ENCODE data around the gene PALLD. TPM values are rescaled to one million over a fixed set of nuclear protein-coding genes. Genes with fewer than 3 reads are reported as not detected.

The PALLD gene
- total and polyA plus RNA-seq, 2 experiments from 2014 or later: 157 to 178 TPM

GRCh38 chr4:168781926-168782325, 285.1 kb downstream of the PALLD start:
- no peaks in the 10 kb centered on the region for H3K36me3 ChIP-seq
- peaks cover 17% of the 10 kb centered on the region for H3K4me1 ChIP-seq (ENCODE audit: low read depth)
- no peak overlapping the region for H3K4me3 ChIP-seq
- H3K27me3 ChIP-seq: no peaks in the 10 kb centered on the region
- TF ChIP-seq CTCF (IDR thresholded peaks at IDR 0.05; ENCODE audit: low read depth, low read length): no peak
- no peak overlapping the region for H3K27ac ChIP-seq
- no peak for DNase-seq (ENCODE audit: low read depth in 1 of 2, low spot score in 1 of 2)
- no peaks in the 10 kb centered on the region for H3K9me3 ChIP-seq (ENCODE audit: low read depth)

GRCh38 chr4:168782439-168782838, 285.6 kb downstream of the PALLD start:
- no peaks in the 10 kb centered on the region for H3K27me3 ChIP-seq
- no peaks in the 10 kb centered on the region for H3K9me3 ChIP-seq (ENCODE audit: low read depth)
- TF ChIP-seq CTCF (IDR thresholded peaks at IDR 0.05; ENCODE audit: low read depth, low read length): no peak
- H3K4me3 ChIP-seq: no peak overlapping the region
- peaks cover 12% of the 10 kb centered on the region for H3K4me1 ChIP-seq (ENCODE audit: low read depth)
- H3K36me3 ChIP-seq: no peaks in the 10 kb centered on the region
- no peak for DNase-seq (ENCODE audit: low read depth in 1 of 2, low spot score in 1 of 2)
- H3K27ac ChIP-seq: no peak overlapping the region

GRCh38 chr4:168784786-168785461, 288.1 kb downstream of the PALLD start:
- no peaks in the 10 kb centered on the region for H3K27me3 ChIP-seq
- H3K9me3 ChIP-seq (ENCODE audit: low read depth): no peaks in the 10 kb centered on the region
- H3K4me1 ChIP-seq (ENCODE audit: low read depth): peaks cover 12% of the 10 kb centered on the region
- no peak overlapping the region for H3K27ac ChIP-seq
- no peak for TF ChIP-seq CTCF (IDR thresholded peaks at IDR 0.05; ENCODE audit: low read depth, low read length)
- no peak overlapping the region for H3K4me3 ChIP-seq
- no peaks in the 10 kb centered on the region for H3K36me3 ChIP-seq
- DNase-seq (ENCODE audit: low read depth in 1 of 2, low spot score in 1 of 2): no peak

- Histone ChIP-seq H3K27me3 (no peaks in the 10 kb centered on the region), H3K4me3 (no peak overlapping the region), H3K27ac (no peak overlapping the region), H3K36me3 (no peaks in the 10 kb centered on the region), H3K9me3 (ENCODE audit: low read depth) (no peaks in the 10 kb centered on the region), H3K4me1 (ENCODE audit: low read depth) (no peaks in the 10 kb centered on the region)
- no peak for TF ChIP-seq CTCF (IDR thresholded peaks at IDR 0.05; ENCODE audit: low read depth, low read length)
- DNase-seq (ENCODE audit: low read depth in 1 of 2, low spot score in 1 of 2): no peak
Observed at GRCh38 chr4:168787334-168787733, 290.5 kb downstream of the PALLD start.

- H3K27ac ChIP-seq: no peak overlapping the region
- no peaks in the 10 kb centered on the region for H3K27me3 ChIP-seq
- no peak for TF ChIP-seq CTCF (IDR thresholded peaks at IDR 0.05; ENCODE audit: low read depth, low read length)
- H3K4me3 ChIP-seq: no peak overlapping the region
- H3K4me1 ChIP-seq (ENCODE audit: low read depth): no peaks in the 10 kb centered on the region
- DNase-seq (ENCODE audit: low read depth in 1 of 2, low spot score in 1 of 2): no peak
- H3K36me3 ChIP-seq: no peaks in the 10 kb centered on the region
- no peaks in the 10 kb centered on the region for H3K9me3 ChIP-seq (ENCODE audit: low read depth)
Observed at GRCh38 chr4:168787801-168788595, 291.1 kb downstream of the PALLD start.

Data from cardiac muscle cell (in vitro differentiated cells and primary cell).